Mesenchymal stem cell (in vitro differentiated cells and primary cell): Measurements from ENCODE around the gene C3orf70.

Experiments used
- DNase-seq: peaks from one replicate; pipeline ENCODE4 v3.0.0-alpha.2; 2013
- H2AFZ ChIP-seq: one replicate; pipeline ENCODE4 v1.6.1; 2013; ENCODE audit warnings: low read depth, mild to moderate bottlenecking, control low read depth, inconsistent platforms, low read length, moderate library complexity
- H2AK5ac ChIP-seq: 2 replicates; pipeline ENCODE4 v1.6.1; 2013; ENCODE audit warnings: low read length, moderate library complexity, mild to moderate bottlenecking, inconsistent platforms; ENCODE audit not compliant: severe bottlenecking
- H2BK120ac ChIP-seq: one replicate; pipeline ENCODE4 v1.6.1; 2013; ENCODE audit warnings: low read depth, mild to moderate bottlenecking, inconsistent platforms, low read length, moderate library complexity
- H2BK12ac ChIP-seq, 2 experiments: one replicate each; pipeline ENCODE4 v1.6.1; 2013; ENCODE audit warnings: inconsistent platforms in 2 of 2, low read length in 2 of 2, mild to moderate bottlenecking in 2 of 2, moderate library complexity in 2 of 2, control low read depth in 1 of 2
- H2BK15ac ChIP-seq: one replicate; pipeline ENCODE4 v1.6.1; 2013; ENCODE audit warnings: mild to moderate bottlenecking, low read depth, inconsistent platforms; ENCODE audit not compliant: poor library complexity, severe bottlenecking
- H2BK5ac ChIP-seq: 2 replicates; pipeline ENCODE4 v1.6.1; 2013; ENCODE audit warnings: low read depth, mild to moderate bottlenecking, low read length, control low read depth, inconsistent platforms; ENCODE audit not compliant: poor library complexity, severe bottlenecking
- H3K14ac ChIP-seq, 2 experiments: one replicate each; pipeline ENCODE4 v1.6.1; 2013; ENCODE audit warnings: inconsistent platforms in 2 of 2, low read length in 2 of 2, control low read depth in 1 of 2, mild to moderate bottlenecking in 1 of 2, moderate library complexity in 1 of 2
- H3K18ac ChIP-seq, 2 experiments: one replicate each; pipeline ENCODE4 v1.6.1; 2013; ENCODE audit warnings: inconsistent platforms in 2 of 2, low read length in 2 of 2, control low read depth in 1 of 2, low read depth in 1 of 2, mild to moderate bottlenecking in 1 of 2
- H3K23ac ChIP-seq, 2 experiments: one replicate each; pipeline ENCODE4 v1.6.1; 2013; ENCODE audit warnings: inconsistent platforms in 2 of 2, low read length in 2 of 2, mild to moderate bottlenecking in 2 of 2, moderate library complexity in 2 of 2, control low read depth in 1 of 2
- H3K27ac ChIP-seq: 2 replicates; pipeline ENCODE4 v1.5.1; 2013; ENCODE audit warnings: mild to moderate bottlenecking, moderate library complexity, low read length, control low read depth, inconsistent platforms; ENCODE audit not compliant: poor library complexity, severe bottlenecking
- H3K27me3 ChIP-seq, 2 experiments: 2 replicates each; pipeline versions ENCODE4 v1.6.1 to v1.7.0; 2013; ENCODE audit warnings: low read length in 2 of 2, mild to moderate bottlenecking in 2 of 2, moderate library complexity in 2 of 2, control low read depth in 1 of 2, inconsistent platforms in 1 of 2; ENCODE audit not compliant: control insufficient read depth in 1 of 2, insufficient read depth in 1 of 2
- H3K36me3 ChIP-seq, 2 experiments: 2 replicates each; pipeline versions ENCODE4 v1.6.1 to v1.7.0; 2013; ENCODE audit warnings: low read length in 2 of 2, control low read depth in 1 of 2, inconsistent platforms in 1 of 2, low read depth in 1 of 2, mild to moderate bottlenecking in 1 of 2; ENCODE audit not compliant: insufficient read depth in 2 of 2, control insufficient read depth in 1 of 2
- H3K4ac ChIP-seq, 2 experiments: one replicate each; pipeline ENCODE4 v1.6.1; 2013; ENCODE audit warnings: inconsistent platforms in 2 of 2, low read length in 2 of 2, mild to moderate bottlenecking in 2 of 2, moderate library complexity in 2 of 2, control low read depth in 1 of 2, low read depth in 1 of 2
- H3K4me1 ChIP-seq: 2 replicates; pipeline ENCODE4 v1.6.1; 2013; ENCODE audit warnings: low read depth, low read length, control low read depth; ENCODE audit not compliant: control insufficient read depth, insufficient read depth
- H3K4me2 ChIP-seq: 2 replicates; pipeline ENCODE4 v1.6.1; 2013; ENCODE audit warnings: low read length, mild to moderate bottlenecking, inconsistent platforms; ENCODE audit not compliant: poor library complexity, severe bottlenecking
- H3K4me3 ChIP-seq, 2 experiments: 2 replicates each; pipeline versions ENCODE4 v1.5.1 to v1.7.0; 2013; ENCODE audit warnings: low read length in 2 of 2, mild to moderate bottlenecking in 2 of 2, control low read depth in 1 of 2, low read depth in 1 of 2; ENCODE audit not compliant: insufficient read depth in 1 of 2
- H3K79me1 ChIP-seq: replicated peaks from 2 replicates; pipeline ENCODE4 v1.6.1; 2013; ENCODE audit warnings: mild to moderate bottlenecking, control low read depth, low read length, inconsistent platforms; ENCODE audit not compliant: poor library complexity, severe bottlenecking
- H3K9ac ChIP-seq: 2 replicates; pipeline ENCODE4 v1.7.0; 2013; ENCODE audit warnings: mild to moderate bottlenecking, low read length, moderate library complexity
- H3K9me3 ChIP-seq: 2 replicates; pipeline ENCODE4 v1.7.0; 2013; ENCODE audit warnings: mild to moderate bottlenecking, low read length; ENCODE audit not compliant: control insufficient read depth
- H4K8ac ChIP-seq: one replicate; pipeline ENCODE4 v1.6.1; 2013; ENCODE audit warnings: inconsistent platforms, mild to moderate bottlenecking, low read length, moderate library complexity
- H4K91ac ChIP-seq: one replicate; pipeline ENCODE4 v1.6.1; 2013; ENCODE audit warnings: mild to moderate bottlenecking, low read length, inconsistent platforms
- WGBS: methylation state at CpG from one replicate; pipeline ENCODE4 v1.1.7; 2013; ENCODE audit warnings: mixed read lengths; 5-methylcytosine and 5-hydroxymethylcytosine counted together

Gene C3orf70

GRCh38 chr3:185197068-185197467 lies 44.2 kb upstream of the C3orf70 start:
- H3K27ac ChIP-seq = no peak overlapping the region
- no peak overlapping the region for H2BK5ac ChIP-seq
- no peak overlapping the region for H3K4ac ChIP-seq
- H3K4me3 ChIP-seq = no peak overlapping the region
- no peak overlapping the region for H2AFZ ChIP-seq
- no peaks in the 10 kb centered on the region for H3K27me3 ChIP-seq
- DNase-seq = no peak
- peaks cover 0 to 5% of the 10 kb centered on the region in 2 experiments for H3K36me3 ChIP-seq
- H3K4me2 ChIP-seq = no peak overlapping the region
- H3K14ac ChIP-seq = no peak overlapping the region
- H3K23ac ChIP-seq = no peak overlapping the region
- 74% methylated on average over 2 of the region's 2 CpGs for whole genome bisulfite sequencing
- no peak overlapping the region for H3K18ac ChIP-seq
- no peak overlapping the region for H2BK15ac ChIP-seq
- H2AK5ac ChIP-seq = no peak overlapping the region
- H3K9me3 ChIP-seq = no peaks in the 10 kb centered on the region
- no peak overlapping the region for H4K8ac ChIP-seq
- peaks cover 2% of the 10 kb centered on the region for H3K4me1 ChIP-seq
- no peak overlapping the region for H4K91ac ChIP-seq
- no peak overlapping the region for H2BK120ac ChIP-seq
- H3K79me1 ChIP-seq = no peaks in the 10 kb centered on the region
- no peak overlapping the region for H3K9ac ChIP-seq
- H2BK12ac ChIP-seq = no peak overlapping the region

GRCh38 chr3:185195652-185196051 lies 42.8 kb upstream of the C3orf70 start:
- H4K91ac ChIP-seq = no peak overlapping the region
- H3K4me3 ChIP-seq = no peak overlapping the region
- no peak overlapping the region for H3K23ac ChIP-seq
- no peak overlapping the region for H2BK12ac ChIP-seq
- H3K36me3 ChIP-seq = peaks cover 0 to 5% of the 10 kb centered on the region in 2 experiments
- peaks cover 1% of the 10 kb centered on the region for H3K4me1 ChIP-seq
- H2AK5ac ChIP-seq = no peak overlapping the region
- H2AFZ ChIP-seq = no peak overlapping the region
- no peak overlapping the region for H3K9ac ChIP-seq
- no peak overlapping the region for H2BK5ac ChIP-seq
- no peak overlapping the region for H4K8ac ChIP-seq
- H3K14ac ChIP-seq = no peak overlapping the region
- no peak for DNase-seq
- H3K18ac ChIP-seq = no peak overlapping the region
- H2BK120ac ChIP-seq = no peak overlapping the region
- 100% methylated on average over 3 of the region's 4 CpGs for WGBS
- H3K27me3 ChIP-seq = no peaks in the 10 kb centered on the region
- H3K4me2 ChIP-seq = no peak overlapping the region
- no peak overlapping the region for H2BK15ac ChIP-seq
- H3K79me1 ChIP-seq = no peaks in the 10 kb centered on the region
- no peak overlapping the region for H3K4ac ChIP-seq
- H3K27ac ChIP-seq = no peak overlapping the region
- H3K9me3 ChIP-seq = no peaks in the 10 kb centered on the region

- no peaks in the 10 kb centered on the region for H3K27me3 ChIP-seq
- H2AFZ ChIP-seq = no peak overlapping the region
- no peak overlapping the region for H2BK5ac ChIP-seq
- no peak overlapping the region for H3K27ac ChIP-seq
- no peak overlapping the region for H3K14ac ChIP-seq
- peaks cover 0 to 5% of the 10 kb centered on the region in 2 experiments for H3K36me3 ChIP-seq
- no peak overlapping the region for H4K91ac ChIP-seq
- no peak overlapping the region for H3K4me2 ChIP-seq
- H3K4ac ChIP-seq = no peak overlapping the region
- H2BK15ac ChIP-seq = no peak overlapping the region
- no peak overlapping the region for H2BK12ac ChIP-seq
- H3K4me1 ChIP-seq = no peaks in the 10 kb centered on the region
- H3K4me3 ChIP-seq = no peak overlapping the region
- H3K23ac ChIP-seq = no peak overlapping the region
- H3K9me3 ChIP-seq = no peaks in the 10 kb centered on the region
- no peak overlapping the region for H2BK120ac ChIP-seq
- H3K18ac ChIP-seq = no peak overlapping the region
- no peak overlapping the region for H4K8ac ChIP-seq
- no peaks in the 10 kb centered on the region for H3K79me1 ChIP-seq
- no peak overlapping the region for H3K9ac ChIP-seq
- H2AK5ac ChIP-seq = no peak overlapping the region
- no peak for DNase-seq
Measured at GRCh38 chr3:185188816-185189215, 36.0 kb upstream of the C3orf70 start.

GRCh38 chr3:185187391-185187790 lies 34.5 kb upstream of the C3orf70 start:
- no peak overlapping the region for H3K4me2 ChIP-seq
- H3K36me3 ChIP-seq = no peaks in the 10 kb centered on the region
- peak overlapping the region in 1 of 2 experiments; percentile 8 for H3K18ac ChIP-seq
- H3K23ac ChIP-seq = no peak overlapping the region
- H3K9me3 ChIP-seq = no peaks in the 10 kb centered on the region
- no peak overlapping the region for H2AK5ac ChIP-seq
- no peak for DNase-seq
- H3K79me1 ChIP-seq = no peaks in the 10 kb centered on the region
- no peak overlapping the region for H4K91ac ChIP-seq
- no peak overlapping the region for H2BK15ac ChIP-seq
- H3K14ac ChIP-seq = peak overlapping the region in 1 of 2 experiments; percentile 11
- no peak overlapping the region for H3K4me3 ChIP-seq
- H2BK12ac ChIP-seq = no peak overlapping the region
- no CpG with 5 or more reads among the region's 2 CpGs for WGBS
- no peak overlapping the region for H4K8ac ChIP-seq
- no peak overlapping the region for H3K4ac ChIP-seq
- no peaks in the 10 kb centered on the region for H3K27me3 ChIP-seq
- no peak overlapping the region for H3K27ac ChIP-seq
- H2AFZ ChIP-seq = no peak overlapping the region
- no peaks in the 10 kb centered on the region for H3K4me1 ChIP-seq
- H3K9ac ChIP-seq = no peak overlapping the region
- no peak overlapping the region for H2BK5ac ChIP-seq
- H2BK120ac ChIP-seq = no peak overlapping the region
